ENCODE data around the gene MICALL1.
"Not testable (repeated sequence)": the region's sequence is repeated elsewhere in the genome, so short reads cannot be mapped to it uniquely, and the experiment has no call there.

Gene MICALL1

DNA sequence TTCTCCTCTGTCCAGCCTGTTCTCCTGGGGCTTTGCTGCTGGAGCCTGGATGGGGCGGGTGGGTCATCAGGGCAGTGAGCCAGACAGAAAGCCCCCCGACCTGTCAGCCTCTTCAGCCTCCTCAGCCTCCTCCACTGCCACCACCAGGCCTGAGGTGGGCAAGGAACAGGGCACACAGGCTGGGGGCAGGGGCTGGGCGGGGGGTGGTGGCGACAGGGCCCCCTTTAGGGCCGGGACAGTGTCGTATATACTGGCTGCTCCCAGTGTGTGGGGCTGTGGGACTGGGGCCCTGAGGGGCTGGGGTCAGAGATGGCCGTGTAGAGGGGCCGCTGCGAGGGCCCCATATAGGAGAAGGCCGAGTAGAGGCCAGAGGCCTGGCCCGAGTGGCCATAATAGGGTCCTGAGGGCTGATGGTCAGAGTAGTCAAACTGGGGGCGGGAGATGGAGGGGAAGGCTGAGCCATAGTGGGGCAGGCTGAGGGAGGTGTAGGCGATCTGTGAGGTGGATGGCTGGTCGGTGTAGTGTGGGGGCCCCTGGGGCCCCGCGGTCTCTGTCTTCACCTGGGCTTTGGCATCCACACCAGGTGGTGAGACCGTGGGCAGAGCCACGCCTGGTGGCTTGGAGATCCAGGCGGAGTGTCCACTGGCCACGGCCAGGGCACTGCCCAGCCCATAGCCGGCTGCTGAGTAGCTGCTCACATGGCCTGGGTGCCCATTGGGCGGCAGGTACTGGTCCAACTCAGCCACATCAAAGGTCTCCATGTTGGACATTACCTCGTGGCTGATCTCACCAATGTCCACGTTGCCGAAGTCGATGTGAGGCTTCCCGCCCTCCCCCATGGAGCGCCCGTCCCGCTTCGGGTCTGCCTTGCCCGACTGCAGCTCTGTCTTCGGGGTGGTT lies 67.4 kb downstream of the MICALL1 start:
- Histone ChIP-seq H3K4me2 (ENCODE audit: insufficient read depth, low read length, poor library complexity, severe bottlenecking) (no peak overlapping the region), H3K79me1 (ENCODE audit: low read depth, low read length) (peaks cover 5% of the 10 kb centered on the region), H3K36me3 (replicated peaks in 1 of 2; ENCODE audit: control insufficient read depth in 2 of 2, insufficient read depth in 2 of 2, low read length in 2 of 2) (peaks cover 0 to 22% of the 10 kb centered on the region in 2 donors), H2AFZ (ENCODE audit: low read length) (no peak overlapping the region), H4K91ac (ENCODE audit: low read depth, low read length, poor library complexity) (no peak overlapping the region), H3K27ac (replicated peaks; ENCODE audit: low read length) (no peak overlapping the region), H2AK5ac (ENCODE audit: low read depth, low read length) (peak overlapping the region; percentile 80), H3K9me3 (replicated peaks in 1 of 2; ENCODE audit: control insufficient read depth in 2 of 2, insufficient read depth in 1 of 2, low read depth in 1 of 2, low read length in 2 of 2) (no peaks in the 10 kb centered on the region), H3K18ac (ENCODE audit: low read length) (peak overlapping the region; percentile 72), H4K8ac (ENCODE audit: low read depth, low read length) (no peak overlapping the region), H2BK12ac (ENCODE audit: low read length) (no peak overlapping the region), H3K4ac (ENCODE audit: low read length) (no peak overlapping the region), H3K27me3 (ENCODE audit: control insufficient read depth in 3 of 3, insufficient read depth in 3 of 3, low read depth in 1 of 3, low read length in 3 of 3) (no peaks in the 10 kb centered on the region), H2BK120ac (ENCODE audit: low read depth, low read length) (no peak overlapping the region), H2BK5ac (ENCODE audit: low read length) (no peak overlapping the region), H3K23ac (ENCODE audit: low read depth, low read length, poor library complexity) (no peak overlapping the region), H2BK15ac (ENCODE audit: low read length) (no peak overlapping the region), H3K9ac (ENCODE audit: low read depth, low read length, poor library complexity) (no peak overlapping the region), H3K4me3 (ENCODE audit: low read length in 2 of 2) (no peak overlapping the region), H3K4me1 (ENCODE audit: control insufficient read depth in 2 of 2, insufficient read depth in 1 of 2, low read depth in 1 of 2, low read length in 2 of 2) (peaks cover 5 to 11% of the 10 kb centered on the region in 2 donors), H3K14ac (ENCODE audit: low read length) (no peak overlapping the region)
- no CpG with 5 or more reads among the region's 33 CpGs for WGBS, 2 donors (ENCODE audit: extremely low coverage in 2 of 2, insufficient read length in 2 of 2, insufficient replicate concordance in 1 of 2)
- DNase-seq (ENCODE audit: low spot score), result no peak

GRCh38 chr22:37975153-37975552 lies 69.1 kb downstream of the MICALL1 start:
- H3K4me2 ChIP-seq (ENCODE audit: insufficient read depth, low read length, poor library complexity, severe bottlenecking), result no peak overlapping the region
- no peaks in the 10 kb centered on the region for H3K27me3 ChIP-seq (ENCODE audit: control insufficient read depth in 3 of 3, insufficient read depth in 3 of 3, low read depth in 1 of 3, low read length in 3 of 3)
- H2AK5ac ChIP-seq (ENCODE audit: low read depth, low read length), result no peak overlapping the region
- no peak overlapping the region for H4K8ac ChIP-seq (ENCODE audit: low read depth, low read length)
- H3K23ac ChIP-seq (ENCODE audit: low read depth, low read length, poor library complexity), result no peak overlapping the region
- H2BK5ac ChIP-seq (ENCODE audit: low read length), result no peak overlapping the region
- no peak overlapping the region for H2AFZ ChIP-seq (ENCODE audit: low read length)
- H3K27ac ChIP-seq (replicated peaks; ENCODE audit: low read length), result no peak overlapping the region
- no peak for DNase-seq (ENCODE audit: low spot score)
- peaks cover 0 to 9% of the 10 kb centered on the region in 2 donors for H3K36me3 ChIP-seq (replicated peaks in 1 of 2; ENCODE audit: control insufficient read depth in 2 of 2, insufficient read depth in 2 of 2, low read length in 2 of 2)
- peaks cover 5 to 18% of the 10 kb centered on the region in 2 donors for H3K4me1 ChIP-seq (ENCODE audit: control insufficient read depth in 2 of 2, insufficient read depth in 1 of 2, low read depth in 1 of 2, low read length in 2 of 2)
- H3K4me3 ChIP-seq (ENCODE audit: low read length in 2 of 2), result no peak overlapping the region
- no peak overlapping the region for H2BK120ac ChIP-seq (ENCODE audit: low read depth, low read length)
- H3K14ac ChIP-seq (ENCODE audit: low read length), result no peak overlapping the region
- no peak overlapping the region for H4K91ac ChIP-seq (ENCODE audit: low read depth, low read length, poor library complexity)
- no peak overlapping the region for H2BK15ac ChIP-seq (ENCODE audit: low read length)
- H2BK12ac ChIP-seq (ENCODE audit: low read length), result no peak overlapping the region
- H3K4ac ChIP-seq (ENCODE audit: low read length), result no peak overlapping the region
- no peak overlapping the region for H3K9ac ChIP-seq (ENCODE audit: low read depth, low read length, poor library complexity)
- H3K18ac ChIP-seq (ENCODE audit: low read length), result no peak overlapping the region
- H3K9me3 ChIP-seq (replicated peaks in 1 of 2; ENCODE audit: control insufficient read depth in 2 of 2, insufficient read depth in 1 of 2, low read depth in 1 of 2, low read length in 2 of 2), result no peaks in the 10 kb centered on the region
- no CpG with 5 or more reads among the region's 2 CpGs for WGBS, 2 donors (ENCODE audit: extremely low coverage in 2 of 2, insufficient read length in 2 of 2, insufficient replicate concordance in 1 of 2)
- H3K79me1 ChIP-seq (ENCODE audit: low read depth, low read length), result peaks cover 3% of the 10 kb centered on the region

GRCh38 chr22:37976022-37976421 lies 69.9 kb downstream of the MICALL1 start:
- H2BK15ac ChIP-seq (ENCODE audit: low read length); H2AK5ac ChIP-seq (ENCODE audit: low read depth, low read length); H3K36me3 ChIP-seq (replicated peaks in 1 of 2; ENCODE audit: control insufficient read depth in 2 of 2, insufficient read depth in 2 of 2, low read length in 2 of 2); H4K8ac ChIP-seq (ENCODE audit: low read depth, low read length); H3K14ac ChIP-seq (ENCODE audit: low read length); H3K27ac ChIP-seq (replicated peaks; ENCODE audit: low read length); H3K4ac ChIP-seq (ENCODE audit: low read length); H3K4me2 ChIP-seq (ENCODE audit: insufficient read depth, low read length, poor library complexity, severe bottlenecking); H2BK12ac ChIP-seq (ENCODE audit: low read length); H3K9me3 ChIP-seq (replicated peaks in 1 of 2; ENCODE audit: control insufficient read depth in 2 of 2, insufficient read depth in 1 of 2, low read depth in 1 of 2, low read length in 2 of 2); H2BK120ac ChIP-seq (ENCODE audit: low read depth, low read length); DNase-seq (ENCODE audit: low spot score); H3K23ac ChIP-seq (ENCODE audit: low read depth, low read length, poor library complexity); H2AFZ ChIP-seq (ENCODE audit: low read length); H2BK5ac ChIP-seq (ENCODE audit: low read length); H4K91ac ChIP-seq (ENCODE audit: low read depth, low read length, poor library complexity); H3K9ac ChIP-seq (ENCODE audit: low read depth, low read length, poor library complexity); H3K27me3 ChIP-seq (ENCODE audit: control insufficient read depth in 3 of 3, insufficient read depth in 3 of 3, low read depth in 1 of 3, low read length in 3 of 3); H3K79me1 ChIP-seq (ENCODE audit: low read depth, low read length); H3K18ac ChIP-seq (ENCODE audit: low read length); H3K4me3 ChIP-seq (ENCODE audit: low read length in 2 of 2): not testable (repeated sequence)
- peaks cover 5 to 22% of the 10 kb centered on the region in 2 donors for H3K4me1 ChIP-seq (ENCODE audit: control insufficient read depth in 2 of 2, insufficient read depth in 1 of 2, low read depth in 1 of 2, low read length in 2 of 2)
- no CpG with 5 or more reads among the region's 8 CpGs for WGBS, 2 donors (ENCODE audit: extremely low coverage in 2 of 2, insufficient read length in 2 of 2, insufficient replicate concordance in 1 of 2)

DNA sequence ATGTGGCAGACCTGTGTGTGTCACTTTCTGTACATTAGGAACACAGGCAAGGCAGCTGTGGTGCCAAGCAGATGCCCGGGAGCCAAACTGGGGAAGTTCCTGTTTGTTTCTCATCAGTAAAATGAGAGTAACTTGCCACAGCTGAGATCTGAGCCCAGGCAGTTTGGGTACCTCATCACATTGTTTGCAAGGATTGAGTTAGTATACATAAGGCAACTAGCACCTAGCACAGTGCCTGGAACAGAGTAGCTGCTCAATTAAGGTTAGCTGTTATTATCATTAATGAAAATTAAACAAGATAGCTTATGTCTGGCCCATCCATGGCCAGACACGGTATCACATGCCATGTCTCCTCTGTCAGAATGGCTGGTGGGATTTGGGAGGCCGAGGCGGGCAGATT lies 70.5 kb downstream of the MICALL1 start:
- H3K23ac ChIP-seq (ENCODE audit: low read depth, low read length, poor library complexity), result no peak overlapping the region
- H3K79me1 ChIP-seq (ENCODE audit: low read depth, low read length), result peaks cover 3% of the 10 kb centered on the region
- no peak overlapping the region for H4K91ac ChIP-seq (ENCODE audit: low read depth, low read length, poor library complexity)
- H3K4me3 ChIP-seq (ENCODE audit: low read length in 2 of 2), result no peak overlapping the region
- no peak overlapping the region for H2AFZ ChIP-seq (ENCODE audit: low read length)
- H2AK5ac ChIP-seq (ENCODE audit: low read depth, low read length), result no peak overlapping the region
- H2BK12ac ChIP-seq (ENCODE audit: low read length), result no peak overlapping the region
- H3K18ac ChIP-seq (ENCODE audit: low read length), result no peak overlapping the region
- H3K4me1 ChIP-seq (ENCODE audit: control insufficient read depth in 2 of 2, insufficient read depth in 1 of 2, low read depth in 1 of 2, low read length in 2 of 2), result peaks cover 3 to 19% of the 10 kb centered on the region in 2 donors
- peaks cover 0 to 9% of the 10 kb centered on the region in 2 donors for H3K36me3 ChIP-seq (replicated peaks in 1 of 2; ENCODE audit: control insufficient read depth in 2 of 2, insufficient read depth in 2 of 2, low read length in 2 of 2)
- H3K27ac ChIP-seq (replicated peaks; ENCODE audit: low read length), result no peak overlapping the region
- no peak overlapping the region for H3K9ac ChIP-seq (ENCODE audit: low read depth, low read length, poor library complexity)
- H3K4ac ChIP-seq (ENCODE audit: low read length), result no peak overlapping the region
- WGBS, 2 donors (ENCODE audit: extremely low coverage in 2 of 2, insufficient read length in 2 of 2, insufficient replicate concordance in 1 of 2), result no CpG with 5 or more reads among the region's 4 CpGs
- H2BK120ac ChIP-seq (ENCODE audit: low read depth, low read length), result no peak overlapping the region
- no peak overlapping the region for H2BK15ac ChIP-seq (ENCODE audit: low read length)
- no peak overlapping the region for H4K8ac ChIP-seq (ENCODE audit: low read depth, low read length)
- no peak overlapping the region for H2BK5ac ChIP-seq (ENCODE audit: low read length)
- no peaks in the 10 kb centered on the region for H3K9me3 ChIP-seq (replicated peaks in 1 of 2; ENCODE audit: control insufficient read depth in 2 of 2, insufficient read depth in 1 of 2, low read depth in 1 of 2, low read length in 2 of 2)
- DNase-seq (ENCODE audit: low spot score), result no peak
- H3K27me3 ChIP-seq (ENCODE audit: control insufficient read depth in 3 of 3, insufficient read depth in 3 of 3, low read depth in 1 of 3, low read length in 3 of 3), result no peaks in the 10 kb centered on the region
- no peak overlapping the region for H3K14ac ChIP-seq (ENCODE audit: low read length)
- no peak overlapping the region for H3K4me2 ChIP-seq (ENCODE audit: insufficient read depth, low read length, poor library complexity, severe bottlenecking)
